Head of caudate nucleus (tissue), 42 donors: Measurements from ENCODE around the gene EPHA7.

Source experiments
- DNase-seq, 42 donors: peaks; one replicate each; pipeline versions ENCODE4 v3.0.0 to v3.0.0-alpha.2; 2020 to 2021; ENCODE audit warnings: mixed read lengths in 7 of 42
- intact Hi-C: fragments of 100-400 bp; cut with DNase I; formaldehyde crosslinking; loops from one replicate; pipeline ENCODE4 v1.15.0; 2022

EPHA7 gene

GRCh38 chr6:93419304-93420162, at the start of gene EPHA7:
EPHA7 (minus strand) TSS chr6:93419559; CDS start chr6:93419341, 218 bp downstream.
- intact Hi-C loops, result loop anchor here (10.0 kb wide), 1 partner anchor 145 kb away; no protein-coding TSS in a partner anchor
- DNase-seq, result peak; percentile 90 to 99 (median 97)

GRCh38 chr6:93468291-93468690, 48.9 kb upstream of the EPHA7 start:
- DNase-seq, result peak in 2 of 42 donors; percentile 2 to 36
- intact Hi-C loops, result no loop called here

- intact Hi-C loops, result no loop called here
- DNase-seq, result no peak
These were observed 35.2 kb upstream of the EPHA7 start for GRCh38 chr6:93454533-93454932.

- DNase-seq, result no peak
- intact Hi-C loops, result no loop called here
These were observed 34.6 kb upstream of the EPHA7 start for GRCh38 chr6:93453956-93454355.

GRCh38 chr6:93447874-93448273, 28.5 kb upstream of the EPHA7 start:
- DNase-seq, result peak in 28 of 42 donors; percentile 1 to 69 (median 24)
- intact Hi-C loops, result no loop called here

GRCh38 chr6:93437491-93437890, 18.1 kb upstream of the EPHA7 start:
- intact Hi-C loops, result no loop called here

GRCh38 chr6:93433592-93433991, 14.2 kb upstream of the EPHA7 start:
- no peak for DNase-seq

More at GRCh38 chr6:93437491-93437890, 18.1 kb upstream of the EPHA7 start:
- DNase-seq, result no peak

GRCh38 chr6:93424303-93425064, 5.1 kb upstream of the EPHA7 start:
- DNase-seq, result no peak

More at GRCh38 chr6:93433592-93433991, 14.2 kb upstream of the EPHA7 start:
- intact Hi-C loops, result no loop called here

GRCh38 chr6:93423542-93423941, 4.2 kb upstream of the EPHA7 start:
- intact Hi-C loops, result loop anchor here (10.0 kb wide), 1 partner anchor 149 kb away; no protein-coding TSS in a partner anchor
- DNase-seq, result peak in 38 of 42 donors; percentile 4 to 83 (median 46)

More at GRCh38 chr6:93424303-93425064, 5.1 kb upstream of the EPHA7 start:
- intact Hi-C loops, result loop anchor here (10.0 kb wide), 1 partner anchor 150 kb away; no protein-coding TSS in a partner anchor

GRCh38 chr6:93420163-93420795, 920 bp upstream of the EPHA7 start:
- intact Hi-C loops, result loop anchor here (10.0 kb wide), 1 partner anchor 145 kb away; no protein-coding TSS in a partner anchor
- DNase-seq, result peak in 1 of 42 donors; percentile 32

GRCh38 chr6:93418408-93419303, 703 bp downstream of the EPHA7 start:
- peak in 40 of 42 donors; percentile 12 to 77 (median 51) for DNase-seq
- intact Hi-C loops, result no loop called here

GRCh38 chr6:93418033-93418407, 1.3 kb downstream of the EPHA7 start:
- DNase-seq, result peak in 7 of 42 donors; percentile 4 to 48 (median 30)
- intact Hi-C loops, result no loop called here

GRCh38 chr6:93417421-93418013, 1.8 kb downstream of the EPHA7 start:
- intact Hi-C loops, result no loop called here
- DNase-seq, result peak in 37 of 42 donors; percentile 10 to 78 (median 39)

- intact Hi-C loops, result no loop called here
- DNase-seq, result peak in 41 of 42 donors; percentile 19 to 83 (median 60)
These were observed 2.6 kb downstream of the EPHA7 start for GRCh38 chr6:93416571-93417420.

- no peak for DNase-seq
- intact Hi-C loops, result no loop called here
These were observed 6.2 kb downstream of the EPHA7 start for GRCh38 chr6:93413190-93413589.

- intact Hi-C loops, result no loop called here
- no peak for DNase-seq
These were observed 6.9 kb downstream of the EPHA7 start for GRCh38 chr6:93412452-93412851.

GRCh38 chr6:93407186-93407585, 12.2 kb downstream of the EPHA7 start:
- intact Hi-C loops, result no loop called here
- DNase-seq, result no peak
